GM13976 (cell line): ENCODE results near the gene ACADSB.

Experiments
- DNase-seq: peaks from one replicate; pipeline ENCODE4 v3.0.0; 2012; ENCODE audit warnings: low spot score
- in situ Hi-C: fragments of 300-500 bp; cut with MboI; formaldehyde crosslinking; loops from one replicate; pipeline ENCODE4 v1.12.0; 2022; ENCODE audit warnings: low sequenced_read_pairs, mixed read lengths, inconsistent platforms; ENCODE audit not compliant: unreplicated experiment
- TF ChIP-seq, protein P1 (sequence below): IDR thresholded peaks from 2 replicates; pipeline ENCODE4 v1.5.1; 2012; ENCODE audit warnings: borderline replicate concordance, mild to moderate bottlenecking; ENCODE audit not compliant: insufficient read depth; ENCODE audit errors: extremely low read depth, missing control alignments, control extremely low read depth

The ACADSB gene

DNA sequence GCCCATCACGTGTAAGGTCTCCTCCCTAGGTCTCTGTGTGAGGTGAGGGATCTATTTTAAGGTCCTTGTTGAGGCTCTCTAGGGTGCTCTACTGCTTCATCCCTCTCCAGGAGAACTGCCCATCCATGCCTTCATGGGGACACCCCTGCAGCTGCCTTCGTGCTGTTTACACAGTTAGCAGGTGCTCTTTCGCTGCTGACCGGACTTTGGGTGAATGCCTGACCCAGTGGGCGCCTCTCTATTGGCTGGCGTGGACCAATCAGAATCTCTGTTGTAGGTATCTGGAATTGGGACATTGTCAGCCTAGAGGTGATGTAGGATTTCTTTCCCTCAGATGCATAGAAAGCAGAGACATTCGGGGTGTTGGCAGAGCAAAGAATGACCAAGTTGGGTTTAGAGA, 88.2 kb downstream of the ACADSB start:
- no peak for DNase-seq
- in situ Hi-C loops, result loop anchor here (25.0 kb wide), 1 partner anchor 865 kb away; no protein-coding TSS in a partner anchor
- TF ChIP-seq, protein P1, sequence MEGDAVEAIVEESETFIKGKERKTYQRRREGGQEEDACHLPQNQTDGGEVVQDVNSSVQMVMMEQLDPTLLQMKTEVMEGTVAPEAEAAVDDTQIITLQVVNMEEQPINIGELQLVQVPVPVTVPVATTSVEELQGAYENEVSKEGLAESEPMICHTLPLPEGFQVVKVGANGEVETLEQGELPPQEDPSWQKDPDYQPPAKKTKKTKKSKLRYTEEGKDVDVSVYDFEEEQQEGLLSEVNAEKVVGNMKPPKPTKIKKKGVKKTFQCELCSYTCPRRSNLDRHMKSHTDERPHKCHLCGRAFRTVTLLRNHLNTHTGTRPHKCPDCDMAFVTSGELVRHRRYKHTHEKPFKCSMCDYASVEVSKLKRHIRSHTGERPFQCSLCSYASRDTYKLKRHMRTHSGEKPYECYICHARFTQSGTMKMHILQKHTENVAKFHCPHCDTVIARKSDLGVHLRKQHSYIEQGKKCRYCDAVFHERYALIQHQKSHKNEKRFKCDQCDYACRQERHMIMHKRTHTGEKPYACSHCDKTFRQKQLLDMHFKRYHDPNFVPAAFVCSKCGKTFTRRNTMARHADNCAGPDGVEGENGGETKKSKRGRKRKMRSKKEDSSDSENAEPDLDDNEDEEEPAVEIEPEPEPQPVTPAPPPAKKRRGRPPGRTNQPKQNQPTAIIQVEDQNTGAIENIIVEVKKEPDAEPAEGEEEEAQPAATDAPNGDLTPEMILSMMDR, result no peak

DNA sequence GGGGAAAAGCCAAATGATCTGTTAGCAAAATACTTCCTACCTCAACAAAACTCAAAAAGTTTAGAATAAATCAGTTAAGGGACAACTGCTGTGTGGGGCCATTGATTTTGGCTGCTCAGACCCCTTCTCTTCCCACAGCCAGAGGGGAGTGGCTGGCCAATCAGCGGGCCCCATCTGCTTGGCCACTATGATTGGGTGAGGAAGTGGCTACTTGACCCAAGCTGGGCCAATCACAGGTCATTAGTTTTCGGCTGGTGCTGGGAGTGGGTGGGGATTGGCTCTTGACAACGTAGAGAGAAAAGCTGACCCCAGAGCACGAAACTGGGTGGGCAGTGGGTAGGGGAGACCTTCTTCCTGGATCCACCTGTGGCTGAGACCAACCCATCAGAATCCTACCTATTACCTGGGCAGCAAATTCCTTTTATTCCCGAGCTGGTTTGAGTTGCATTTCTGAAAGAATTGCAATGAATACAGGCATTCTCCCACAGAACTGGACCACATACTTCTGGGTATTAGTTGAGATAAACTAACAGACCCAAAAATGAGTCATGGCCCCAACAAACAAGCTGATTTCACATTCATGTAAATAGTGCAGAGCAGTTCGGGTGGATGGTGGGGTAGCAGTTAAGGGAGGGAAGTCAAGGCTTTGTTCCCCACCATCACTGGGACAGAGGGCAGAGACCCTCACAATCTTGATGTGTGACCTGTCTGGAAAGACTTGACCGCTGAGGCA, 91.4 kb downstream of the ACADSB start:
- no peak for DNase-seq
- in situ Hi-C loops, result no loop called here

DNA sequence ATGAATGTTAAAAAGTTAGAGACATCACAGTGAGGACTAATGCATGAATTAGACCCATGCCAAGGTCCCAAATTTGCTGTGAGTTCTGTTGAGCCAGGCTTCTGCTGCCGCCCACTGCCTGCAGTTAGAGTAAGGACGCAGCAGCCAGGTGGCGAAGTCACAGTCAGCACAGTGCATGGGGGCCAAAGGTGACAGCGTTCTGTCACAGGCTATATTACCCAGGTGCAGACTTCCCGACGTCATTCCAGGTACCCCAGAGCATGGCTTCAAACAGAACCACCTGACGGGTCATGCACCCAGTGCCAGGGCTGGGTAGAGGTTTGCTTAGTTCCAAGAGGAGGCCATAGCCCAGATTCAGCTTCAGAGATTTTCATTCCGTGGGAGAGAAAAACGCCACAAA, 93.1 kb downstream of the ACADSB start:
- TF ChIP-seq, protein P1, result no peak
- DNase-seq, result no peak
- in situ Hi-C loops, result no loop called here

More for the DNA sequence above, 91.4 kb downstream of the ACADSB start:
- TF ChIP-seq, protein P1, result no peak

DNA sequence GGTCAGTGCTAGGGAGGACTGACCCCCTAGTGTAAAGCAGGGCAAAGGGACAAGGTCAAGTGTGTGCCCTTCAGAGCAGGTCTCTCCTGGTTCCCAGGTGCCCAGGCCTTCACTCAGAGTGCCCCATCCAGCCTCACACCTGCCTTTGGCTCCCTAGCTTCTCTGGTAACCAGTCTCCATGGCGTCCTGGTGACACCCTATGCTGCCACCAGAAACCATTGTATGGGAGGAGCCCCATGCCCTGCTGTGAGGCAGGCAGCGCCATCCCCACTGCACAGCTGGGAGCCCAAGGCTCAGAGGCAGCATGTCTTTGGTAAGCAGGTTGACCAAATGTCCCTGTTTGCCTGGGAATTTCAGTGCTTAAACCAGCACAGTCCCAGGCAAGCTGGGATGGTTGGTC, 93.9 kb downstream of the ACADSB start:
- in situ Hi-C loops, result no loop called here
- TF ChIP-seq, protein P1, result no peak

DNA sequence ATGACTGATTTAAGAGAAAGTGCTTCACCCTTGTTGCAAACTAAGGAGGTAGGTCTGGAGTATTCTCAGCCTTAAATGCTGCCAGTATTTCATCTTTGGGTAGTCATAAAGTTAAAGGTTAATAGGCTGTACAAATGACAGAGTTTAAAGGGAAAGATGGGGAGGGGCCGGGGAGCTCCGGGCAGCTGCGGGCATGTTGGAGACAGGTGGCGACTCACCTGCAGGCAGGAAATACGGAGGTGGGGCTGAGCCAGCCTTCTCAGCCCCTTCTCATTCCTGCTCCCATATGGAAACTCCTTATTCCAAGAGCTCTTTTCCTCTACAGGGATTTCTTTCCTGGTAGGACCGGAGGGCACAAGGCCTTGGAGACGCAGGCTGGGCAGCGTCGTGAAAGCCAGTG, 95.1 kb downstream of the ACADSB start:
- DNase-seq, result no peak
- TF ChIP-seq, protein P1, result no peak
- in situ Hi-C loops, result no loop called here

More for the DNA sequence above, 93.9 kb downstream of the ACADSB start:
- DNase-seq, result no peak
